CD4-positive, alpha-beta T cell treated with Interleukin-10 for 1 hour (primary cell): Measurements from ENCODE around the gene SEZ6L.

Source experiments
- DNase-seq: peaks from one replicate; pipeline ENCODE4 v3.0.0-alpha.2; 2020

The SEZ6L gene

GRCh38 chr22:26304730-26305129, 135.5 kb downstream of the SEZ6L start:
- DNase-seq, result no peak

GRCh38 chr22:26308467-26308866, 139.2 kb downstream of the SEZ6L start:
- no peak for DNase-seq

- DNase-seq, result no peak
Measured at GRCh38 chr22:26310616-26311015, 141.4 kb downstream of the SEZ6L start.

GRCh38 chr22:26313291-26313690, 144.0 kb downstream of the SEZ6L start:
- no peak for DNase-seq

- DNase-seq, result no peak
Measured at GRCh38 chr22:26314171-26314570, 144.9 kb downstream of the SEZ6L start.

- DNase-seq, result no peak
Measured at GRCh38 chr22:26314656-26315055, 145.4 kb downstream of the SEZ6L start.

GRCh38 chr22:26316732-26317285, 147.5 kb downstream of the SEZ6L start:
- no peak for DNase-seq

GRCh38 chr22:26318975-26319374, 149.7 kb downstream of the SEZ6L start:
- no peak for DNase-seq

GRCh38 chr22:26320447-26320846, 151.2 kb downstream of the SEZ6L start:
- DNase-seq, result no peak

- no peak for DNase-seq
Measured at GRCh38 chr22:26321469-26321913, 152.2 kb downstream of the SEZ6L start.

GRCh38 chr22:26322179-26322905, 153.1 kb downstream of the SEZ6L start:
- DNase-seq, result no peak

- no peak for DNase-seq
Measured at GRCh38 chr22:26323013-26323412, 153.8 kb downstream of the SEZ6L start.

GRCh38 chr22:26324150-26324549, 154.9 kb downstream of the SEZ6L start:
- DNase-seq, result no peak

GRCh38 chr22:26325641-26326040, 156.4 kb downstream of the SEZ6L start:
- DNase-seq, result no peak

GRCh38 chr22:26326803-26327202, 157.5 kb downstream of the SEZ6L start:
- DNase-seq, result no peak

GRCh38 chr22:26327306-26327705, 158.0 kb downstream of the SEZ6L start:
- no peak for DNase-seq

GRCh38 chr22:26328221-26328620, 159.0 kb downstream of the SEZ6L start:
- DNase-seq, result no peak

- DNase-seq, result peak; percentile 63
Measured at GRCh38 chr22:26330971-26331625, 161.8 kb downstream of the SEZ6L start.

GRCh38 chr22:26333088-26333800, 164.0 kb downstream of the SEZ6L start:
- no peak for DNase-seq

GRCh38 chr22:26334232-26334631, 165.0 kb downstream of the SEZ6L start:
- no peak for DNase-seq

GRCh38 chr22:26336773-26337172, 167.5 kb downstream of the SEZ6L start:
- no peak for DNase-seq

- no peak for DNase-seq
Measured at GRCh38 chr22:26339755-26340154, 170.5 kb downstream of the SEZ6L start.

GRCh38 chr22:26342745-26343410, 173.6 kb downstream of the SEZ6L start:
- DNase-seq, result no peak
